Dedifferentiated amniotic fluid mesenchymal stem cell (primary cell): ENCODE measurements around the gene PSMD1.
"Not testable (repeated sequence)": the region's sequence is repeated elsewhere in the genome, so short reads cannot be mapped to it uniquely, and the experiment has no call there.

Source experiments
- DNase-seq: peaks from one replicate; pipeline ENCODE4 v3.0.0-alpha.2; 2016; ENCODE audit errors: extremely low spot score

Gene PSMD1

DNA sequence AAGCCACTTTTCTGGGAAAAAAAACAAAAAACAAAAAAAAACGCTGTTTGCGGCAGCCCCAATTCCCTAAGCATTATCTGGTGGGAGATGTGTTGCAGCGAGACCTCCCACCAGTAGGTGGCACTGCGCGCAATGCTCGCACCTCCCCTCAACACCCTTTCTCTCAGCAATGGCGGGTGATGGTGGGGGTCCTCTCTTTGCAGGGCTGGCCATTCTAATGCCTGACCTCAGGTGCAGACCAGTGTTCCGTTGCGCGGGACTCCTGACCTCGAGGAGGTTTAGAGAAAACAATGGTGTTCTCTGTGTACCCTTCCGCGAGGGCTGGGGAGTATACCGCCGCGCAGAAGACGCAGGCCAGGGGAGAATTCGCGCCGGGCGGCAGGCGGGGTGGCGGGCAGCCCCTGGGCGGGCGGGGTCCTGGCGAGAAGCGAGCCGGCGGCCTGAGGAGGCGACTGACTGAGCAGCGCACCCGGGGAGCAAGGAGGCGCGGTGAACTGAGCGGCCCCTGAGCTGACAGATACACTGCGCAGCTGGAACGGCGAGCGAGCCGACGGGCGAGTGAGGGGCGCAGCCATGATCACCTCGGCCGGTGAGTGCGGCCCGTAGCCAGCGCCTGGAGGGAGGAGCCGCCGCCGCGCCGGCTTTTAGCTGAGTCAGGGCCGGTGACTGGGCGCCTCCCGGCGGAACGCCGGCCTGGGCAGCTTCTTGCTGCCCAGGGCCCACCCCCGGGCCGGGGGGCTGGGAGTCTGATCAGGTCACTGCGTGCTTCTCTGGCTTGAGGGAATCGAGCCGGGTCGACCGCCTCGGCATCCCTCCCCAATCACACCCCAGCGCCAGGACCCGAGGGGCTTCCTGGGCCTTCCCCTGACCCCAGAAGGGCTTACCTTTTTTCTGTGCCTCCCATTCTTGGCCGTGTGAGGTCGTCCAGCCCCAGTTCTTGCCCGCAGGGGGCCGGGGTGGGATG lies at the start of gene PSMD1:
Gene PSMD1 (plus strand): TSS at position 415 of the 964 bp plus-strand sequence. CDS start 159 bp downstream, at position 574.
- DNase-seq: peak; percentile 88

- no peak for DNase-seq
Measured at GRCh38 chr2:231007286-231008098, 49.2 kb upstream of the PSMD1 start.

GRCh38 chr2:231008131-231008530 lies 48.5 kb upstream of the PSMD1 start:
- no peak for DNase-seq

- no peak for DNase-seq
Measured at GRCh38 chr2:231009236-231009919, 47.3 kb upstream of the PSMD1 start.

- no peak for DNase-seq
Measured at GRCh38 chr2:231010201-231010730, 46.4 kb upstream of the PSMD1 start.

DNA sequence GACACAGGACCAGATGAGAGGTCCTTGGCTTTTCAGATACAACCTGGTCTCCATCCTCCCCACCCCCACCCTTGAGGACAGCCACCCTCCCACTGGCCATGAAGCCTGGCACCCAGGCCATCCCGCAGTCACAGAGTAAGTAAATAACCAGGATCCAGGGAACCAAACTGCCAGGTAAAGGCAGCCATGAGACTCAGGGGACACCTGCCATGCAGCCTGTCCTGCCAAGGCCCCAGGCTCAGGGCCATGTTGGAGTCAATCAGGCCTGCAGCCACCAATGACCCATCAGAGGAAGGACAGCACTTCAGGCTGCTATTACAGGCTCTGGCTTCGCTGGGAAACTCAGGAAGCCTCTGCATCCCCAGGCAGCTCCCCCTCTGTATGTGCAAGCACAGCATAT lies 45.1 kb upstream of the PSMD1 start:
- no peak for DNase-seq

DNA sequence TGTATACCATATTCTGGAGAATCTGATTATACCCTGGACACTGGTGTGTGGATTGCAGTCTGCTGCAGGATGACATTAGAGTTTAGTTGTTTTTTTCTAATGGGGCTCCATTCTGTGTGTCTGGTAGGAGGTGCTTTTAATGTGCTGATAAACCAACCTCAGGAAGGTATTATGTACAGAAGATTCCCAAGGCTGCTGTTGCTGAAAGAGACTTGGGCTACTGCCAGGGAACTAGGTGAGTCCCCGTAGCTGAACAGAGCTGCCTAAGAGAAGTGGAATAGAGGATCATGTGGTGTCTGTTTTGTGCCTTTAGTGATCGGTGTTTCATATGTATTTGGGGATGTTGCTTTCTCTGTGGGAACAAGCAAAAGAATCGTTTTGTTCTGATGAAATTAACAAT lies 44.2 kb upstream of the PSMD1 start:
- DNase-seq: no peak

- DNase-seq: no peak
Measured at GRCh38 chr2:231013820-231014219, 42.8 kb upstream of the PSMD1 start.

DNA sequence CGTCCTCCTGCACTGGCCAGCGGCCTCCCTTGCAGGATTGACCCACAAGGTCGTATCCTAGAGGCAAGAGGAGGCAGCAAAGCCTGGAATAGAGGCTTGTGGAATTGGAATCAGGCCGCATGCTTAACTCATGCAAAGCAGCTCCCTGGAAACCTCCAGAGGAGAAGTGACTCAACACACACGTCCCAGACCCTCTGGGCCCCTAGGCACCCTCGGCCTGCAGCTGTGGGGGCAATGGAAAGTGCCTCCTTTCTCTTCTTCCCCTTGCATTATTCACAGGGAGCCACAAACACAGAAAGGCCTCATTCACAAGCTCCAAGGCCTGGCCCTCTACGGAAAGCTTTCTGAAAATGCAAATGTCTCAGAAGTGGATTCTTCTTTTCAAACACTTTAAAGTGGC lies 41.2 kb upstream of the PSMD1 start:
- DNase-seq: no peak

DNA sequence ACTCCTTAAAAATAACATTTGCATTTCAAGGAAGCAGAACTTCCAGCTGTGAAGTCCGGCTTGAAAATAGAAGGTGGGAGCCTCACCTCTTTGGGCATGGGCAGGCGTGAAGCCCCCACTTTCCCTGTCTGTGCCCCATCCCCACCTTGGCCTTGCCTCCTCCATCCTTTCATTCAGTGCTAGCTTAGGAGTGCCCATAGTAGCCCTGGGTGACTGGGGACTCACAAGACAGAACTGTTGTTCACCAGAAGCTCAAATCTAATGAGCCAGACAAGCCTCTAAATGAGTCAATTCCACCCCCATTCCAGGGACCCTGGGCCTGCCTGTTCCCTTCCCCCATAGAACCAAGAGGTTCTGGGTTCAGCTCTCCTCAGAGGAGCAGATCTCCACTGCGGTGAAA lies 40.7 kb upstream of the PSMD1 start:
- DNase-seq: no peak

DNA sequence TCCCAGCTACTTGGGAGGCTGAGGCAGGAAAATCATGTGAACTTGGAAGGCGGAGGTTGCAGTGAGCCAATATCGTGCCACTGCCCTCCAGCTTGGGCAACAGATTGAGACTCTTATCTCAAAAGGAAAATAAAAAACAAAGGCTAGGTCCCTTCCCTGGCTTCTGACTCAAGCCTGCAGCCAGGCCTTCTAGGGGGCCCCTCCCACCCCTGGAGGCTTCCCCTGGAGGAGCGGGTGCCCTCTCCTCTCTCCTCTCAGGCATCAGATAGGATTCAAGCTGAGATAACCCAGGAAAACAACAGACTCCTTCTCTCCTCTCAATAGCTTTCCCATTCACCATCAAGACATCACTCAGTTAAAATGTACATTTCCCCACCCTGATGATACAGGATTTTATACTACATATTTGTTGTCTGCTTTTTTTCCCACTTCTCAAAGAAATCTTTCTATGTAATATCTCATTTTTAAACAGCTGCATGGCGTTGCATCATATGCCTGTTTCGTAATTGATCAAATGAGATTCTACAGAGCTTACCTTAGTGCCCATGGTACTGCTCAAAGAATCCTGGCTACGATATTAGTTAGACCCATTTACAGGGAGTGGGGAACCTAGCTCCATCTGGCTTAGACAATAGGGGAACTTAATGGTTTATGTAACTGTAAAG lies 40.0 kb upstream of the PSMD1 start:
- DNase-seq: no peak

GRCh38 chr2:231017231-231017598 lies 39.5 kb upstream of the PSMD1 start:
- DNase-seq: no peak

- no peak for DNase-seq
Measured at GRCh38 chr2:231018184-231018583, 38.5 kb upstream of the PSMD1 start.

- not testable (repeated sequence) for DNase-seq
Measured at GRCh38 chr2:231025059-231025458, 31.6 kb upstream of the PSMD1 start.

GRCh38 chr2:231028889-231029288 lies 27.8 kb upstream of the PSMD1 start:
- DNase-seq: no peak

DNA sequence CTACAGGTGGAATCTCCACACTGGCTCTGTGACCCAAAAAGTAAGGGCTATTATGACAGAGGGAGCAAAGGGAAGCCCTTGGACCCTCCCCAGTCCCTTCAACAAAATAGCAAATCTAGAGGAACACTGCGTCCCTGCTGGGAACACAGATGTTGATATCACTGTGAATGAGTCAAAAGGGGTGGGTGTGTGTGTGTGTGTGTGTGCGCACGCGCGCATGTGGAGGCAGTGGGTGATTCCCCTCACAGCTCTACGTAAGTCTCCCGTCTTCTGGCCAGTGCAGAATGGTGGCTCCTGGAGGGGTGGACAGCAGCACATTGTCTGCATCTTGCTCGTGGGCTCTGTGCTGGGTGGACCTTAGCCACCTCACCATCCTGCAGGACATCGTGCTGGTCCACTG lies 27.1 kb upstream of the PSMD1 start:
- no peak for DNase-seq

DNA sequence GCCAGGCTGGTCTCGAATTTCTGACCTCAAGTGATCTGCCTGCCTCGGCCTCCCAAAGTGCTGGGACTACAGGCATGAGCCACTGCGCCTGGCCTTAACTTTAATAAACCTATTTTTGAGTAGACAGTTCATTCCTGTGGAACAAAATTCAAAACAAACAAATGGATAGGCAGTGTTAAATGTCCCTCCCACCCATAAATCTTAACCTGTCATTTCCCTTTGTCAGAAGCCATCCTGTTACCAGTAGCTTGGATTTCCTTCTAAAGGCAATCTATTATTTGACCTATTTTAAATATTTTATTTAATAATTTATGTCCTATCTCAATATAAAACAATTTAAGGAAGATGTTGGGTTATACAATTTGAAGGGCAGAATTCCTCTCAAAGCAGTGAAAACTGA lies 25.9 kb upstream of the PSMD1 start:
- no peak for DNase-seq

GRCh38 chr2:231032575-231033140 lies 24.0 kb upstream of the PSMD1 start:
- DNase-seq: no peak

- DNase-seq: no peak
Measured at GRCh38 chr2:231033147-231034132, 23.2 kb upstream of the PSMD1 start.
